OCI-LY3 (cell line): ENCODE results near the gene KIF20B.

Experiments used
- EZH2phosphoT487 ChIP-seq: fragments of 200-600 bp; shearing (Covaris generic); IDR thresholded peaks from 2 replicates; pipeline ENCODE4 v1.6.1; 2018; ENCODE audit warnings: antibody characterized with exemption, mixed run types, low read depth
- TF ChIP-seq, protein P1 (sequence below): fragments of 200-600, 300-600 bp; sonication (generic); IDR thresholded peaks from 2 replicates; pipeline ENCODE4 v1.5.1; 2014; ENCODE audit warnings: antibody characterized with exemption, low read length, low read depth

DNA sequence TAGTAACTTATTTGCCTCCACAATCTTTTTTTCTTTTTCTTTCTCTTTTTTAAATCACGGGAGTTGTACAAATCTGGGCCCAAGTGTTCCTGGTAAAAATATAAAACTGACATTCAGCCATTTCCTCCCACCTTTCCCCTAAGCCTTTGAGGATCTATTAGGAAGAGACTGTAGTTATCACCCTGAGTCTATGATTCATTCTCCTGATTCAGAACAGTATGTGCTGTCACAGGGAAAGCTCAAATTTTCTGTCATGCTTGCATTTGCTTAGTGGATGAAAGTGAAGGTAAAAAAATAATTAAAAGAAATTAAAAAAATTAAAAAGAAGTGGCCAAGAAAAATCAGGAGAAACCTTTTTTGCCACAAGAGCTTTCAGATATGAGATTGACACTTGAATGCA, 71.7 kb downstream of the KIF20B start:
- TF ChIP-seq, protein P1, sequence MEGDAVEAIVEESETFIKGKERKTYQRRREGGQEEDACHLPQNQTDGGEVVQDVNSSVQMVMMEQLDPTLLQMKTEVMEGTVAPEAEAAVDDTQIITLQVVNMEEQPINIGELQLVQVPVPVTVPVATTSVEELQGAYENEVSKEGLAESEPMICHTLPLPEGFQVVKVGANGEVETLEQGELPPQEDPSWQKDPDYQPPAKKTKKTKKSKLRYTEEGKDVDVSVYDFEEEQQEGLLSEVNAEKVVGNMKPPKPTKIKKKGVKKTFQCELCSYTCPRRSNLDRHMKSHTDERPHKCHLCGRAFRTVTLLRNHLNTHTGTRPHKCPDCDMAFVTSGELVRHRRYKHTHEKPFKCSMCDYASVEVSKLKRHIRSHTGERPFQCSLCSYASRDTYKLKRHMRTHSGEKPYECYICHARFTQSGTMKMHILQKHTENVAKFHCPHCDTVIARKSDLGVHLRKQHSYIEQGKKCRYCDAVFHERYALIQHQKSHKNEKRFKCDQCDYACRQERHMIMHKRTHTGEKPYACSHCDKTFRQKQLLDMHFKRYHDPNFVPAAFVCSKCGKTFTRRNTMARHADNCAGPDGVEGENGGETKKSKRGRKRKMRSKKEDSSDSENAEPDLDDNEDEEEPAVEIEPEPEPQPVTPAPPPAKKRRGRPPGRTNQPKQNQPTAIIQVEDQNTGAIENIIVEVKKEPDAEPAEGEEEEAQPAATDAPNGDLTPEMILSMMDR, result no peak
- no peak for TF ChIP-seq EZH2phosphoT487
